ENCODE results near the gene C3orf20.

C3orf20 gene

DNA sequence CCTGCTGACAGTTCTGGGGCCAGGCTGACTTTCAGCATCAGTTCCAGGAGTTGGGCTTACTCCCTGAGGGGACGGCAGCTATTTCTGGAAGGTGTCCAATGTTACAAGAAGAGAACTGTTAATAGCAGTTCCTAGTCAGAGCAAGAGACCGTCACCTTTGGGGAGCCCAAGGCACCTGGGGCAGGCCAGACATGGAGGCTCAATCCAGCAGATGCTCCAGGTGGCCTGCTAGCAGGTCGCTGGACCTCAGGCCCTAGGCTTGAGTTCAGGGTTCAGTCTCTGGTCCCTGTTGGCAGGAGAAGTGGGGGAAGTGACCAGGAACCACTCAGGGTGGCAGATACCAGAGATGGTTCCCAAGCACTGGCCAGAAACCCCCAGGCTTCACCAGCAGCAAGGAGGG is 25.9 kb downstream of the C3orf20 start:
- H3K27me3 ChIP-seq (ENCODE audit: insufficient read depth, insufficient read length): no peaks in the 10 kb centered on the region
- H3K9me3 ChIP-seq (ENCODE audit: insufficient read depth, low read length): no peaks in the 10 kb centered on the region
- no peaks in the 10 kb centered on the region for H3K36me3 ChIP-seq (ENCODE audit: insufficient read depth, insufficient read length, low read length)
- no peaks in the 10 kb centered on the region for H3K4me1 ChIP-seq (ENCODE audit: insufficient read depth, insufficient read length)
- DNase-seq (ENCODE audit: low read depth, low spot score): no peak
- no peak overlapping the region for H3K4me3 ChIP-seq (ENCODE audit: insufficient read length, low read depth)
- no peak for TF ChIP-seq YY1 (IDR thresholded peaks at IDR 0.05; ENCODE audit: insufficient read depth, insufficient read length)
- no peak for TF ChIP-seq SUZ12 (IDR thresholded peaks at IDR 0.05; ENCODE audit: extremely low read depth, insufficient read depth, insufficient read length)
- TF ChIP-seq ZNF274 (IDR thresholded peaks at IDR 0.05; ENCODE audit: low read depth, low read length): no peak
- H3K9ac ChIP-seq (ENCODE audit: insufficient read length, low read depth): no peak overlapping the region

- no peak overlapping the region for H3K9ac ChIP-seq (ENCODE audit: insufficient read length, low read depth)
- DNase-seq (ENCODE audit: low read depth, low spot score): no peak
- H3K36me3 ChIP-seq (ENCODE audit: insufficient read depth, insufficient read length, low read length): no peaks in the 10 kb centered on the region
- no peaks in the 10 kb centered on the region for H3K4me1 ChIP-seq (ENCODE audit: insufficient read depth, insufficient read length)
- H3K9me3 ChIP-seq (ENCODE audit: insufficient read depth, low read length): no peaks in the 10 kb centered on the region
- H3K27me3 ChIP-seq (ENCODE audit: insufficient read depth, insufficient read length): no peaks in the 10 kb centered on the region
- no peak overlapping the region for H3K4me3 ChIP-seq (ENCODE audit: insufficient read length, low read depth)
- TF ChIP-seq SUZ12 (IDR thresholded peaks at IDR 0.05; ENCODE audit: extremely low read depth, insufficient read depth, insufficient read length): no peak
Measured at GRCh38 chr3:14701676-14702075, 26.7 kb downstream of the C3orf20 start.

GRCh38 chr3:14703128-14703750 is 28.3 kb downstream of the C3orf20 start:
- TF ChIP-seq YY1 (IDR thresholded peaks at IDR 0.05; ENCODE audit: insufficient read depth, insufficient read length) (no peak), ZNF274 (IDR thresholded peaks at IDR 0.05; ENCODE audit: low read depth, low read length) (no peak), SUZ12 (IDR thresholded peaks at IDR 0.05; ENCODE audit: extremely low read depth, insufficient read depth, insufficient read length) (no peak)
- DNase-seq (ENCODE audit: low read depth, low spot score): no peak
- Histone ChIP-seq H3K4me1 (ENCODE audit: insufficient read depth, insufficient read length) (no peaks in the 10 kb centered on the region), H3K9ac (ENCODE audit: insufficient read length, low read depth) (no peak overlapping the region), H3K9me3 (ENCODE audit: insufficient read depth, low read length) (no peaks in the 10 kb centered on the region), H3K27me3 (ENCODE audit: insufficient read depth, insufficient read length) (no peaks in the 10 kb centered on the region), H3K36me3 (ENCODE audit: insufficient read depth, insufficient read length, low read length) (no peaks in the 10 kb centered on the region), H3K4me3 (ENCODE audit: insufficient read length, low read depth) (no peak overlapping the region)

GRCh38 chr3:14703791-14704190 is 28.9 kb downstream of the C3orf20 start:
- H3K4me1 ChIP-seq (ENCODE audit: insufficient read depth, insufficient read length): no peaks in the 10 kb centered on the region
- no peak overlapping the region for H3K9ac ChIP-seq (ENCODE audit: insufficient read length, low read depth)
- H3K9me3 ChIP-seq (ENCODE audit: insufficient read depth, low read length): no peaks in the 10 kb centered on the region
- no peaks in the 10 kb centered on the region for H3K36me3 ChIP-seq (ENCODE audit: insufficient read depth, insufficient read length, low read length)
- no peak for TF ChIP-seq ZNF274 (IDR thresholded peaks at IDR 0.05; ENCODE audit: low read depth, low read length)
- TF ChIP-seq SUZ12 (IDR thresholded peaks at IDR 0.05; ENCODE audit: extremely low read depth, insufficient read depth, insufficient read length): no peak
- TF ChIP-seq YY1 (IDR thresholded peaks at IDR 0.05; ENCODE audit: insufficient read depth, insufficient read length): no peak
- no peaks in the 10 kb centered on the region for H3K27me3 ChIP-seq (ENCODE audit: insufficient read depth, insufficient read length)
- no peak overlapping the region for H3K4me3 ChIP-seq (ENCODE audit: insufficient read length, low read depth)
- DNase-seq (ENCODE audit: low read depth, low spot score): no peak

GRCh38 chr3:14706096-14706495 is 31.2 kb downstream of the C3orf20 start:
- Histone ChIP-seq H3K36me3 (ENCODE audit: insufficient read depth, insufficient read length, low read length) (no peaks in the 10 kb centered on the region), H3K4me1 (ENCODE audit: insufficient read depth, insufficient read length) (no peaks in the 10 kb centered on the region), H3K27me3 (ENCODE audit: insufficient read depth, insufficient read length) (no peaks in the 10 kb centered on the region), H3K4me3 (ENCODE audit: insufficient read length, low read depth) (no peak overlapping the region), H3K9ac (ENCODE audit: insufficient read length, low read depth) (no peak overlapping the region), H3K9me3 (ENCODE audit: insufficient read depth, low read length) (no peaks in the 10 kb centered on the region)
- TF ChIP-seq SUZ12 (IDR thresholded peaks at IDR 0.05; ENCODE audit: extremely low read depth, insufficient read depth, insufficient read length) (no peak), YY1 (IDR thresholded peaks at IDR 0.05; ENCODE audit: insufficient read depth, insufficient read length) (no peak), ZNF274 (IDR thresholded peaks at IDR 0.05; ENCODE audit: low read depth, low read length) (no peak)
- no peak for DNase-seq (ENCODE audit: low read depth, low spot score)

DNA sequence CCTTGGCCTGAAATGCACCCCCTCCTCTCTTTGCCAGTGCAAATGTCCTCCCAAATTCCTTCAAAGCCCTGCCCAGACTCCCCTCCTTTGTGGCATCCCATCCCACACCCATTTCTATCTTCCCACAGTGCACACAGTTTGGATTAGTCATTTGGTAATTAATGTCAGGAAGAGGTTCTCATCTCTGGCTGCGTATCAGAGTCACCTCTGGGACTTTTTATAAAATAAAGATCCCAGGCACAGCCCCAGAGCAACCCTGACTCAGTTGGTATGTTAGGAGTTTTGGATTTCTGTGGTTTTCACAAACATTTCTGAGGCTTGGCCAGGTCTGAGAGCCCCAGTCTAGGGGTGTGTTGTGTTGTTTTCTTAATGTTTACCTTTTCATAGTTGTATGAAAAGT is 41.6 kb downstream of the C3orf20 start:
- TF ChIP-seq YY1 (IDR thresholded peaks at IDR 0.05; ENCODE audit: insufficient read depth, insufficient read length) (no peak), ZNF274 (IDR thresholded peaks at IDR 0.05; ENCODE audit: low read depth, low read length) (no peak), SUZ12 (IDR thresholded peaks at IDR 0.05; ENCODE audit: extremely low read depth, insufficient read depth, insufficient read length) (no peak)
- DNase-seq (ENCODE audit: low read depth, low spot score): no peak
- Histone ChIP-seq H3K4me3 (ENCODE audit: insufficient read length, low read depth) (no peak overlapping the region), H3K4me1 (ENCODE audit: insufficient read depth, insufficient read length) (no peaks in the 10 kb centered on the region), H3K9me3 (ENCODE audit: insufficient read depth, low read length) (peaks cover 6% of the 10 kb centered on the region), H3K9ac (ENCODE audit: insufficient read length, low read depth) (no peak overlapping the region), H3K36me3 (ENCODE audit: insufficient read depth, insufficient read length, low read length) (no peaks in the 10 kb centered on the region), H3K27me3 (ENCODE audit: insufficient read depth, insufficient read length) (peaks cover 2% of the 10 kb centered on the region)

DNA sequence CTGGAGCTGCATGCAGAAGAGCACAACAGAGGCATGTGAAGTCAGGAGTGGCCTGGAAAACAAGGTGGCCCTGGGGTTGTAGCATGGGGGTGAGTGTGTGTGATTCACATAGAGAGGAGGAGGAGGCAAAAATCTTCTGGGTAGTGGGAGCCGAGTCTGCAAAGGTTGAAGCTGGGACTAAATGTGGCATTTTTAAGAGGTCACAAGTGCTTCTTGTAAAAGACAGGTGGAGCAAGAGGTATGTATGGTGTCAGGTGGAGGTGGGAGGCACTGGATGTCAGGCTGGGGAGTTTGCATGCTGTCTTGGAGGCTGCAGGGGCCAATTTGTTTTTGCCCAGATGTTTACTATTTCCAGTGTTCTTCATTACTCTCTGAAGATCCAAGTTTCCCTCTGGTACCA is 42.4 kb downstream of the C3orf20 start:
- no peak overlapping the region for H3K9ac ChIP-seq (ENCODE audit: insufficient read length, low read depth)

More for the DNA sequence above, 42.4 kb downstream of the C3orf20 start:
- H3K27me3 ChIP-seq (ENCODE audit: insufficient read depth, insufficient read length): peaks cover 2% of the 10 kb centered on the region
- DNase-seq (ENCODE audit: low read depth, low spot score): no peak
- no peaks in the 10 kb centered on the region for H3K36me3 ChIP-seq (ENCODE audit: insufficient read depth, insufficient read length, low read length)
- H3K9me3 ChIP-seq (ENCODE audit: insufficient read depth, low read length): peaks cover 6% of the 10 kb centered on the region
- no peak for TF ChIP-seq SUZ12 (IDR thresholded peaks at IDR 0.05; ENCODE audit: extremely low read depth, insufficient read depth, insufficient read length)
- no peak for TF ChIP-seq YY1 (IDR thresholded peaks at IDR 0.05; ENCODE audit: insufficient read depth, insufficient read length)
- no peak for TF ChIP-seq ZNF274 (IDR thresholded peaks at IDR 0.05; ENCODE audit: low read depth, low read length)
- H3K4me3 ChIP-seq (ENCODE audit: insufficient read length, low read depth): no peak overlapping the region
- no peaks in the 10 kb centered on the region for H3K4me1 ChIP-seq (ENCODE audit: insufficient read depth, insufficient read length)
